ENCODE measurements around the gene SNX25. TPM values are rescaled to one million over a fixed set of nuclear protein-coding genes. Genes with fewer than 3 reads are reported as not detected.
A peak's percentile ranks its signal among the peaks of the same experiment; 100 is the strongest.

SNX25 gene
- polyA plus RNA-seq, 1 of the 3 experiments (the other 2 are of a cell fraction), result 8.5 TPM

DNA sequence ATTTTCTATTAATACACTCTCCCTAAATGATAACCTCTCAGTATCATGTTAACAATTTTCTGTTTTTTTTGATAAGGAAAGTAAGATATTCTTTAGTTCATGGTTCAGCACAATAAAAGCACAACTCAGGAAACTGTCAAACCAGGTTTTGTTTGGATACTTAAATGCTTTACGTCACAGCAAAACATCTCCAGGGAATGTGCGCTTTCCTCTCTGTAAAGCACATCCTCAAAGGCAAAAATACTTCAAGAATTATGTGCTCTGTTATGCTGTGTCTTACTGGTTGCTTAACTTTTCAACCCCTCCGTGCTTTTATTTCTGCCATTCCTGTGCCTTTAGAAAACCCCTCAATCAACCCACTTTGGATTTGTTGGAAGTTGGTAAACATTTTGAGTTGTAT, 27.8 kb downstream of the SNX25 start:
- WGBS (ENCODE audit: low lambda C conversion rate), result 93% methylated on average over 3 of the region's 3 CpGs
- POLR2A ChIA-PET, result no interaction called here

DNA sequence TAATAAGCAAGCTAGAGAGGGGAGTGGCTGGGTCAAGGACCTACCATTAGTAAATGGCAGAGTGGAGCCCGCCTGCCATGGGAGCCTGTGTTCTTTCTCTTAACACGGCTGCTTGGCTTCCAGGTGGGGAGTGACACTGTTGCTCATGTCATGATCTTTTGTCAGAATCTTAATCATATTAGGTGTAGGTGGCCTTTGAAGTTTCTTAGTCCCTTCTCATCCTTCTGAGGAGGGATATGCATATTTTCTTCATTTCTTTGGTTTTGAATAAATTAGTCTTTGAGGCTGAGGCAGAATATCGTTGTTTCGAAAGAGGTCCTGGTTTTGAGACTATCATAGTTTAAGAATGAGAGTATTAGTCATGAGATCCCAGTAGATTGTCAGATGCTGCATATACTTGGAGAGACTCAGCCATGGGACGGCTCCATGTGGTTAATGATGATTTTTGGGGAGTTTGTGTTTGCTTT, 28.9 kb downstream of the SNX25 start:
- Histone ChIP-seq H3K27ac (ENCODE audit: low read depth in 2 of 2, low read length in 1 of 2) (peak overlapping the region in 1 of 2 experiments; percentile 57; a peak in 2 of 4 replicates), H3K9me2 (no peaks in the 10 kb centered on the region), H3K27me3 (ENCODE audit: insufficient read depth) (no peaks in the 10 kb centered on the region), H2AFZ (ENCODE audit: low read depth) (no peak overlapping the region), H4K20me1 (ENCODE audit: insufficient read depth) (peaks cover 14% of the 10 kb centered on the region), H3F3A (replicated peaks; ENCODE audit: insufficient read depth) (peaks cover 7% of the 10 kb centered on the region), H3K9ac (no peak overlapping the region), H3K4me3 (ENCODE audit: low read depth in 2 of 2, low read length in 1 of 2) (no peak overlapping the region), H3K4me2 (no peak overlapping the region), H3K4me1 (ENCODE audit: control insufficient read depth in 1 of 2, insufficient read depth in 2 of 2, low read depth in 1 of 2, low read length in 1 of 2) (peaks cover 6 to 9% of the 10 kb centered on the region in 2 experiments; a peak in 2 of 4 replicates), H3K9me3 (no peaks in the 10 kb centered on the region), H3K36me3 (replicated peaks in 1 of 2; ENCODE audit: control insufficient read depth in 1 of 2, insufficient read depth in 2 of 2, low read length in 1 of 2) (no peaks in the 10 kb centered on the region), H3K79me2 (ENCODE audit: insufficient read depth) (peaks cover 81% of the 10 kb centered on the region)
- POLR2A ChIA-PET, result no interaction called here
- 75% methylated on average over 5 of the region's 5 CpGs for WGBS (ENCODE audit: low lambda C conversion rate)
- CTCF ChIA-PET, result interaction anchor here (1.1 kb wide), 1 partner anchor 12 kb away, joined by 4 read pairs; no protein-coding TSS in a partner anchor
- DNase-seq, result no peak
- TF ChIP-seq FOXJ3 (CRISPR knock-in tag; IDR thresholded peaks at IDR 0.05), result no peak
- TF ChIP-seq, protein P1, sequence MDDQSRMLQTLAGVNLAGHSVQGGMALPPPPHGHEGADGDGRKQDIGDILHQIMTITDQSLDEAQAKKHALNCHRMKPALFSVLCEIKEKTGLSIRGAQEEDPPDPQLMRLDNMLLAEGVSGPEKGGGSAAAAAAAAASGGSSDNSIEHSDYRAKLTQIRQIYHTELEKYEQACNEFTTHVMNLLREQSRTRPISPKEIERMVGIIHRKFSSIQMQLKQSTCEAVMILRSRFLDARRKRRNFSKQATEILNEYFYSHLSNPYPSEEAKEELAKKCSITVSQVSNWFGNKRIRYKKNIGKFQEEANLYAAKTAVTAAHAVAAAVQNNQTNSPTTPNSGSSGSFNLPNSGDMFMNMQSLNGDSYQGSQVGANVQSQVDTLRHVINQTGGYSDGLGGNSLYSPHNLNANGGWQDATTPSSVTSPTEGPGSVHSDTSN (IDR thresholded peaks at IDR 0.05), result peak; percentile 15; the same call in 1 of the 2 replicates
- TF ChIP-seq, protein P2, sequence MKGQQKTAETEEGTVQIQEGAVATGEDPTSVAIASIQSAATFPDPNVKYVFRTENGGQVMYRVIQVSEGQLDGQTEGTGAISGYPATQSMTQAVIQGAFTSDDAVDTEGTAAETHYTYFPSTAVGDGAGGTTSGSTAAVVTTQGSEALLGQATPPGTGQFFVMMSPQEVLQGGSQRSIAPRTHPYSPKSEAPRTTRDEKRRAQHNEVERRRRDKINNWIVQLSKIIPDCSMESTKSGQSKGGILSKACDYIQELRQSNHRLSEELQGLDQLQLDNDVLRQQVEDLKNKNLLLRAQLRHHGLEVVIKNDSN (IDR thresholded peaks at IDR 0.05; ENCODE audit: borderline replicate concordance, low read depth), result no peak
- TF ChIP-seq TCF12 (IDR thresholded peaks at IDR 0.05), result peak; percentile 18; the same call in 1 of the 2 replicates
- no peak for TF ChIP-seq JUND (IDR thresholded peaks at IDR 0.05)
- no peak for TF ChIP-seq GATA2 (CRISPR knock-in tag; IDR thresholded peaks at IDR 0.05)
- TF ChIP-seq TEAD4 (IDR thresholded peaks at IDR 0.05; ENCODE audit: borderline replicate concordance, insufficient read depth), result no peak
- TF ChIP-seq RAD21 (IDR thresholded peaks at IDR 0.05; ENCODE audit: low read length), result no peak

More for the DNA sequence above, 27.8 kb downstream of the SNX25 start:
- Histone ChIP-seq H3K27ac (ENCODE audit: low read depth in 2 of 2, low read length in 1 of 2) (peak overlapping the region in 1 of 2 experiments; percentile 19; a peak in 1 of 4 replicates), H3K79me2 (ENCODE audit: insufficient read depth) (peaks cover 80% of the 10 kb centered on the region), H3F3A (replicated peaks; ENCODE audit: insufficient read depth) (peaks cover 4% of the 10 kb centered on the region), H3K9ac (no peak overlapping the region), H4K20me1 (ENCODE audit: insufficient read depth) (peaks cover 20% of the 10 kb centered on the region), H3K9me2 (no peaks in the 10 kb centered on the region), H2AFZ (ENCODE audit: low read depth) (no peak overlapping the region), H3K4me2 (no peak overlapping the region), H3K4me1 (ENCODE audit: control insufficient read depth in 1 of 2, insufficient read depth in 2 of 2, low read depth in 1 of 2, low read length in 1 of 2) (peaks cover 6 to 13% of the 10 kb centered on the region in 2 experiments; a peak in 2 of 4 replicates), H3K27me3 (ENCODE audit: insufficient read depth) (no peaks in the 10 kb centered on the region), H3K9me3 (no peaks in the 10 kb centered on the region), H3K4me3 (ENCODE audit: low read depth in 2 of 2, low read length in 1 of 2) (no peak overlapping the region), H3K36me3 (replicated peaks in 1 of 2; ENCODE audit: control insufficient read depth in 1 of 2, insufficient read depth in 2 of 2, low read length in 1 of 2) (no peaks in the 10 kb centered on the region)
- DNase-seq, result no peak
- TF ChIP-seq EZH2phosphoT487 (IDR thresholded peaks at IDR 0.05; ENCODE audit: borderline replicate concordance, low read depth) (no peak), NFIC (IDR thresholded peaks at IDR 0.05; ENCODE audit: borderline replicate concordance) (no peak), GABPA (IDR thresholded peaks at IDR 0.05; ENCODE audit: low read depth) (no peak), YY1 (IDR thresholded peaks at IDR 0.05; ENCODE audit: low read depth) (no peak), EP300 (IDR thresholded peaks at IDR 0.05; ENCODE audit: borderline replicate concordance in 1 of 2, low read depth in 1 of 2, low read length in 1 of 2) (no peak), GATA2 (CRISPR knock-in tag; IDR thresholded peaks at IDR 0.05) (no peak)
- TF ChIP-seq, protein P3, sequence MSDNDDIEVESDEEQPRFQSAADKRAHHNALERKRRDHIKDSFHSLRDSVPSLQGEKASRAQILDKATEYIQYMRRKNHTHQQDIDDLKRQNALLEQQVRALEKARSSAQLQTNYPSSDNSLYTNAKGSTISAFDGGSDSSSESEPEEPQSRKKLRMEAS (IDR thresholded peaks at IDR 0.05; ENCODE audit: low read depth), result no peak
- TF ChIP-seq, protein P4, sequence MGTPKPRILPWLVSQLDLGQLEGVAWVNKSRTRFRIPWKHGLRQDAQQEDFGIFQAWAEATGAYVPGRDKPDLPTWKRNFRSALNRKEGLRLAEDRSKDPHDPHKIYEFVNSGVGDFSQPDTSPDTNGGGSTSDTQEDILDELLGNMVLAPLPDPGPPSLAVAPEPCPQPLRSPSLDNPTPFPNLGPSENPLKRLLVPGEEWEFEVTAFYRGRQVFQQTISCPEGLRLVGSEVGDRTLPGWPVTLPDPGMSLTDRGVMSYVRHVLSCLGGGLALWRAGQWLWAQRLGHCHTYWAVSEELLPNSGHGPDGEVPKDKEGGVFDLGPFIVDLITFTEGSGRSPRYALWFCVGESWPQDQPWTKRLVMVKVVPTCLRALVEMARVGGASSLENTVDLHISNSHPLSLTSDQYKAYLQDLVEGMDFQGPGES (IDR thresholded peaks at IDR 0.05; ENCODE audit: low read depth, low read length), result no peak
- CTCF ChIA-PET, result no interaction called here
